GM12875 (cell line): Measurements from ENCODE around the gene SGTA.
"Not testable (repeated sequence)": the region's sequence is repeated elsewhere in the genome, so short reads cannot be mapped to it uniquely, and the experiment has no call there.

Experiments used
- H3K4me3 ChIP-seq: one replicate; pipeline ENCODE4 v1.5.1; 2011; ENCODE audit warnings: low read depth, low read length, control low read depth
- TF ChIP-seq, protein P1 (sequence below): IDR thresholded peaks from 2 replicates; pipeline ENCODE4 v1.5.1; 2011; ENCODE audit warnings: low read depth, mild to moderate bottlenecking, control low read depth, inconsistent platforms, low read length, moderate library complexity, borderline replicate concordance; ENCODE audit not compliant: insufficient read depth

The SGTA gene

DNA sequence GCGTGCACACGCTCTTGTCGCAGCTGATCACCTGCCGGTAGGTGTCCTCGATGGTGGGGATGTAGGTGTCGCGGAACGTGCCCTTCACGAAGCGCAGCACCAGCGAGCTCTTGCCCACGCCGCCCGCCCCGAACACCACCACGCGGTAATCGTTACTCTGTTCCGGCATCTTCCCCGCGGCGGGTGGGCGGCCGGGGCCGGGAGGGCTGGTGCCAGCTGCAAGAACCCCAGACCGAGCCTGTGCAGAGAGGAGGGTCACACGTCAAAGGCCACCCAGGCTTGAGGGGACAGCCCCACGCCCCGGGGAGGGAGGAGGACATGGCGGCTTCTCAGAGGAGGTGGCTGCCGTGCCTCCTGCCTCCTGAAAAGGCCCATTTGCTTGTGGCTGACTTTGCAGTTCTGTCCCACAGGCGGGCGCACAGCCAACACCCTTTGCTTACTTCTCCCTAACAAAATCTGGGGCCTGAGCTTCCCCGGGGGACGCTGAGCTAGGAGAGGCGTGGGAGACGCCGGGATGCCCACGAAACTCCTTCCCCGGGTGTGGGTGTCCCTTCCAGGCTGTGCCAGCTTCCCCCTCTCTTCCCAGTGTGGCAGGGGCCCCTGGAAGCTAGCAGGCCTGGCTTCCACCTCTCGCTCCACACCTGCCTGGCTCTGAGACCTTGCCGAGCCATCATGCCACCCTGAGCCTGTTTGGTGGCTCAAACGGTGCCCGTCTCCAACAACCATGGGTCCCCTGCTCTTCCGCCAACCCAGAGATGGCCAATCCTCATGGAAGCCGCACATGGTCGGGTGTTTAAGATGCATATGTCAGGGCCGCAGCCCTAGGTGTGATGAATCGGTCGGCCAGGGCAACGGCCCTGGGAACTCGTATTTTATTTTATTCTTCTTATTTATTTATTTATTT, 65.2 kb downstream of the SGTA start:
- H3K4me3 ChIP-seq = no peak overlapping the region
- TF ChIP-seq, protein P1, sequence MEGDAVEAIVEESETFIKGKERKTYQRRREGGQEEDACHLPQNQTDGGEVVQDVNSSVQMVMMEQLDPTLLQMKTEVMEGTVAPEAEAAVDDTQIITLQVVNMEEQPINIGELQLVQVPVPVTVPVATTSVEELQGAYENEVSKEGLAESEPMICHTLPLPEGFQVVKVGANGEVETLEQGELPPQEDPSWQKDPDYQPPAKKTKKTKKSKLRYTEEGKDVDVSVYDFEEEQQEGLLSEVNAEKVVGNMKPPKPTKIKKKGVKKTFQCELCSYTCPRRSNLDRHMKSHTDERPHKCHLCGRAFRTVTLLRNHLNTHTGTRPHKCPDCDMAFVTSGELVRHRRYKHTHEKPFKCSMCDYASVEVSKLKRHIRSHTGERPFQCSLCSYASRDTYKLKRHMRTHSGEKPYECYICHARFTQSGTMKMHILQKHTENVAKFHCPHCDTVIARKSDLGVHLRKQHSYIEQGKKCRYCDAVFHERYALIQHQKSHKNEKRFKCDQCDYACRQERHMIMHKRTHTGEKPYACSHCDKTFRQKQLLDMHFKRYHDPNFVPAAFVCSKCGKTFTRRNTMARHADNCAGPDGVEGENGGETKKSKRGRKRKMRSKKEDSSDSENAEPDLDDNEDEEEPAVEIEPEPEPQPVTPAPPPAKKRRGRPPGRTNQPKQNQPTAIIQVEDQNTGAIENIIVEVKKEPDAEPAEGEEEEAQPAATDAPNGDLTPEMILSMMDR = no peak

DNA sequence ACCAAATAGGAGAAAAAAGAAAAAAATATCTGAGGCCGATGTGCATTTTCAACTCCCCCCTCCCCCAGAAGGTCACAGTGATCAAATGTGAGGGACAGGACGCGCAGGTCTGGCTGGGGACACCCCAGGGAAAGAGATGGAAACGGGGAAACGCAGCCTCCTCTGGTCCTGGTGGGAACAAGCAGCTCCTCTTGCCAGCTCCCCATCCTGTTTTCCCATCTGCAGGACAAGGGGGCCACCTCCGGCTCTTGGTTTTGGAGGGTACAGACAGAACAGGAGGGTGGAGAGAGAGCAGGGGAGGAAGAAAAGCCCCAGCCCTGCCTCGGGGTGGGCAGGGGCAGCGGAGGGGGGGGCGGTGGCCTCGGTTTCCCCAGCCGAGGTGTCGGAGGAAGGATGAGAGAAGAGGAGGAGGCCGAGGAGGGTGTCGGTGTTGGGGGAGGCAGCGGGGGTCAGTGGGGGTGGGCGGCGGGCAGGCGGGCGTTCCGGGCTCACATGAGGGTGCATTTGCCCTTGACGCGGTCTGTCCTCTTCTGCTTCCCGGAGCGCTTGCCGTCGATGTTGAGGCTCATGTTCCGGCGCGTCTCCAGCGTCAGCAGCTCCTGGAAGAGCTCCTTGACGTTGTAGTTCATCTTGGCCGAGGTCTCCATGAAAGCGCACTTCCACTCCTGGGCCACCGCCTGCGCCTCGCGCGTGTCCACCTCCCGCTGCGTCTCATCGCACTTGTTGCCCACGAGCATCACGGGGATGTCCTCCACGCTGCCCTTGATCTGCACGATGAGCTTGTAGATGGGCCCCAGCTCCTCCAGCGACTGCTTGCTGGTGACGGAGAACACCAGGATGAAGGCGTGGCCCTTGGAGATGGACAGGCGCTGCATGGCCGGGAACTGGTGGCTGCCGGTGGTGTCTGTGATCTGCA, 66.1 kb downstream of the SGTA start:
- TF ChIP-seq, protein P1 = no peak
- no peak overlapping the region for H3K4me3 ChIP-seq

DNA sequence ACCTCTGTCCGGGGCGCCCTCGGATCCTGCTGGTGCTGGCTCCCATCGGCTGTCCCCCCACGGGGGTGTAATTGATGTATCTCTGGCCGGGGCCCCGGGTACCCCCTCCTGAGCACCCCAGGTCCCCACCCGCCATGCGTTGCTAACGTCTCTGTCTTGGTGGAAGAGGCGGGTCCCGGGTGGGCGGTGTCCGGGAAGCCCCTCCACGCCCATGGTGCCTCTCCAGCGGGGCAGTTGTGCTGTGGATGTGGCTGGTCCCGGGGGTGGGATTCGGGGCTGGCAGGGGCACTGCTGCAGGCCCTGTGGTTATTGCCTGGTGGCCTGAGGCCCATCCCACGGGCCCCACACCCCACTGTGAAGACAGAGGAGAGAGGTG, 66.8 kb downstream of the SGTA start:
- H3K4me3 ChIP-seq = no peak overlapping the region
- TF ChIP-seq, protein P1 = no peak

DNA sequence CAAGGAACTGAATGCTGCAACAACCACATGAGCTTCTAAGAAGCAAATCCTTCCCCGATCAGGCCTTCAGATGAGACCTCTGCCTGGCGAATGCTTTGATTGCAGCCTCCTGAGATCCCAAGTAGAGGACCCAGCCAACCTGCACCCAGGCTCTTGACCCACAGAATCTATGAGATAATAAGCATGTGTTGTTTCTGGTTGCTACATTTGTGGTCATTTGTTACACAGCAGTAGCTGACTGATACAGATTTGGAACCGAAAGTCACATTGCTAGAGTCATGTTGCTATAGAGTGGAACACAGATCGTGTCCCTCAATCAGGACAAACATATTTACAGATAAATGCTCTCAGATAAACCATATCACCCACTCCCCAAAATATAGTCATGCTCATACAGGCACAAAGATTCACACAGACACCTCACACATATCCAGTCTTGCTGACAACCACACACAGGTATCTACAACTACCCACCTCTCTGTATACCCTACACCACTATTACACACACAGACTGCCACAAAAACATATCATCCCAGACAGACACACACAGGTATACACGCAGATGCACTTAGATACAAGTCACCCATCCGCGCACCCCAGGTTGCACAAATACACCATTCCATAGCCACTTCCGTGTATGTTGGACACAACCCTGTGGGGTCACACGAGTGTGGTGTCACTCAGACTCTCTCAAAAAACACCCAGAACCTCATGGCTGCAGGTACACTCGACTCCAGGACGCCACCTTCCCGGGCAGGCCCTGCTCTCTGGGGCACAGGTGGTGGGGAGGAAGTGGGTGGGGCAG, 67.4 kb downstream of the SGTA start:
- no peak overlapping the region for H3K4me3 ChIP-seq
- TF ChIP-seq, protein P1 = no peak

DNA sequence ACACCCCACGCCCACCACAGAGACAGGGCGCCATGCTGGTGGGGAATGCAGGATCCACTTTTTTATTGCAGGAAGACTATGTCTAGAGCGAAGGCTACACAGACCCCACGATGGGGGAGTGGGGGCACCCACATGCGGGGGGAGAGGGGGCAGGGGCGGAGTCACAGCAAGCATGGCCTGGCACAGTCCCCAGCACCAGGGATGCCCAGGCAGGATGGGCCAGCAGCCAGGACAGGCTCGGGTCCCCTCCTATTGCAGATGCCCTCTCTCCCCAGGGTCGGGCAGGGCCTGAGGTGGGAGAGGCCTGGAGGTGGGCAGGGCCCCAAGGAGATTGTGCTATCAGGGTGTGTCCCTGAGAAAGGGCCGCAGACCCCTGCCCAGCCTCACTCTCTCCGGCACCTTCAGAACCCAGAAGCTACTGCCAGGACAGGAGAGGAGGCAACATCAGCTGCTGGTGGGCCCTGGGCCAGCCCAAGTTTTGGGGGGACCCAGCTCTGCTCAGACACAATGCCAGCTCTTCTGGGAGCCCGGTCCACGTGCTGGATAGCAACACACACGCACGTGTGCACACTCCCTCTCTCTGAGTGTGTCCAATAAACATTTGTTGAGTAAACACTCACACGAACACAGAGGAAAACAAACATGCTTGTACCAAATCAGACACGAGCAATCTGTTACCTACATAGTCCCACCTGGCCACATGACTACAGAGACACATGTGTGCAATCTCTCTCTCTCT, 68.4 kb downstream of the SGTA start:
- TF ChIP-seq, protein P1 = no peak
- no peak overlapping the region for H3K4me3 ChIP-seq

DNA sequence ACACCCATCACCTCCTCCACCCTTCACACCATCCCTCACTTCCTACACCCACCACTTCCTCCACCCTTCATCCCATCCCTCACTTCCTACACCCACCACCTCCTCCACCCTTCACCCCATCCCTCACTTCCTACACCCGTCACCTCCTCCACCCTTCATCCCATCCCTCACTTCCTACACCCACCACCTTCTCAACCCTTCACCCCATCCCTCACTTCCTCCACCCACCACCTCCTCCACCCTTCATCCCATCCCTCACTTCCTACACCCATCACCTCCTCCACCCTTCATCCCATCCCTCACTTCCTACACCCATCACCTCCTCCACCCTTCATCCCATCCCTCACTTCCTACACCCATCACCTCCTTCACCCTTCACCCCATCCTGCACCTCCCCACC, 69.0 kb downstream of the SGTA start:
- not testable (repeated sequence) for H3K4me3 ChIP-seq

DNA sequence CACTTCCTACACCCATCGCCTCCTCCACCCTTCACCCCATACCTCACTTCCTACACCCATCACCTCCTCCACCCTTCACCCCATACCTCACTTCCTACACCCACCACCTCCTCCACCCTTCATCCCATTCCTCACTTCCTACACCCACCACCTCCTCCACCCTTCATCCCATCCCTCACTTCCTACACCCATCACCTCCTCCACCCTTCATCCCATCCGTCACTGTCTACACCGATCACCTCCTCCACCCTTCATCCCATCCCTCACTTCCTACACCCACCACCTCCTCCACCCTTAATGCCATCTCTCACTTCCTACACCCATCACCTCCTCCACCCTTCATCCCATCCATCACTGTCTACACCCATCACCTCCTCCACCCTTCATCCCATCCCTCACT, 69.9 kb downstream of the SGTA start:
- H3K4me3 ChIP-seq = not testable (repeated sequence)
